HFF-Myc (cell line): ENCODE measurements around the gene HIBCH.

ENCODE experiments used
- DNase-seq: peaks from one replicate; pipeline ENCODE4 v3.0.0-alpha.2; 2011; ENCODE audit warnings: low read depth; ENCODE audit errors: extremely low read depth
- H3K4me3 ChIP-seq: replicated peaks from 2 replicates; pipeline ENCODE4 v1.5.1; 2011; ENCODE audit warnings: low read depth, mild to moderate bottlenecking, control low read depth, low read length
- TF ChIP-seq, protein P1 (sequence below): IDR thresholded peaks from 2 replicates; pipeline ENCODE4 v1.5.1; 2012; ENCODE audit warnings: mild to moderate bottlenecking, low read depth, low read length, control low read depth; ENCODE audit errors: missing control alignments

HIBCH gene

DNA sequence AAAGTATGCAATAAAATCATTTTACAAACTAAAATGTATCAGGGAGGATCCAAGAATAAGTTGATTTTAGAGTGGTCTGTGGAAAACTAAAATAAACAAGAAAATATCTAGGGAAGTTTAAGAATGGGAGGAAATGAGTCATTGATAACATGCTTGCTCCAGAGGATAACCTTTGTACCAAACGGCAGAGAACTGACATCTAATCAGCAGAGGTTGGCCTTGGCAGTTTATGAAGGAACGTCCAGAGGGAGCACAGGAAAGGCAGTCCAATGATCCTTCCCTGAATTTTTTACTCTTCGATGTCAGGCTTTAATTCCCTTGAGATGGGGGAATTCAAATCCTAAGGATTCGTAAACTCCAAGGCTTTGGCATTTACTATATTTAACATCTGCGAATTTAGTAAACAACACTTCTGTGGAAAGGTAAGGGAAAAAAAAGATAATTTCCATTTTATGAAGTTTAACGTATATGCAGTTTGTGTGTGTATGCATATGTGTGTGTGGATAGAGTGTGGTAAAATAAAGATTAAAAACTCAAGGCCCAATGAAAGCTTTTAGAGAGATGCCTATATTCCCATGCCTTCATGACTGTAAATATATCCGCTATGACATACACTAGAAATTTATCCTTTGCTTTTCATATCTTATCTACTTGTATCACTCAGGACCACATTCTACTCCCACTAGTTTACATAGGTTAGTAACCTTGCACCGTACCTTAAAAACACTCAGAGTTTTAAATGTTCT is 15.0 kb upstream of the HIBCH start:
- TF ChIP-seq, protein P1, sequence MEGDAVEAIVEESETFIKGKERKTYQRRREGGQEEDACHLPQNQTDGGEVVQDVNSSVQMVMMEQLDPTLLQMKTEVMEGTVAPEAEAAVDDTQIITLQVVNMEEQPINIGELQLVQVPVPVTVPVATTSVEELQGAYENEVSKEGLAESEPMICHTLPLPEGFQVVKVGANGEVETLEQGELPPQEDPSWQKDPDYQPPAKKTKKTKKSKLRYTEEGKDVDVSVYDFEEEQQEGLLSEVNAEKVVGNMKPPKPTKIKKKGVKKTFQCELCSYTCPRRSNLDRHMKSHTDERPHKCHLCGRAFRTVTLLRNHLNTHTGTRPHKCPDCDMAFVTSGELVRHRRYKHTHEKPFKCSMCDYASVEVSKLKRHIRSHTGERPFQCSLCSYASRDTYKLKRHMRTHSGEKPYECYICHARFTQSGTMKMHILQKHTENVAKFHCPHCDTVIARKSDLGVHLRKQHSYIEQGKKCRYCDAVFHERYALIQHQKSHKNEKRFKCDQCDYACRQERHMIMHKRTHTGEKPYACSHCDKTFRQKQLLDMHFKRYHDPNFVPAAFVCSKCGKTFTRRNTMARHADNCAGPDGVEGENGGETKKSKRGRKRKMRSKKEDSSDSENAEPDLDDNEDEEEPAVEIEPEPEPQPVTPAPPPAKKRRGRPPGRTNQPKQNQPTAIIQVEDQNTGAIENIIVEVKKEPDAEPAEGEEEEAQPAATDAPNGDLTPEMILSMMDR, result no peak
- H3K4me3 ChIP-seq, result no peak overlapping the region
- DNase-seq, result no peak

DNA sequence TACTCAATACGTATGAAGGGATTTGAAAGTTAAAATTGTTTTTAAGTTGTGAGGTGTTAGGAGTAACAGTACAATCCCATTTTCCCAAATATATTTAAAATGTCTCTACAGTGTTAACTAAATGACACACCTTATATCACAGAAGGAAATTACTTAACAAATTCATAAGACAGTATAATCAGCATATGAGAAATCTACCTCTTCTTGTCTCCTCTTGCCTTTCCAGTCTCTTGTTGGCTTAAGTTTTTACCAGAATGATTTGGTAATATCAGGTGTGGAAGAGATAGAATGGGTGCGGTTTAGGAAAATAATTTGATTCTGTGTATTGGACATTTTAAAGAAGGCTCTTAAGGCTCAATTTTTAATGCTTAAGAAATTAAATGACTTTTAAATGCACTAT is 14.3 kb upstream of the HIBCH start:
- no peak for DNase-seq
- TF ChIP-seq, protein P1, result no peak
- no peak overlapping the region for H3K4me3 ChIP-seq

GRCh38 chr2:190333395-190333794 is 13.8 kb upstream of the HIBCH start:
- TF ChIP-seq, protein P1, result no peak
- H3K4me3 ChIP-seq, result no peak overlapping the region
- DNase-seq, result no peak

GRCh38 chr2:190328573-190329147 is 9.0 kb upstream of the HIBCH start:
- no peak for DNase-seq
- no peak overlapping the region for H3K4me3 ChIP-seq
- TF ChIP-seq, protein P1, result no peak

GRCh38 chr2:190327867-190328572 is 8.4 kb upstream of the HIBCH start:
- no peak overlapping the region for H3K4me3 ChIP-seq
- TF ChIP-seq, protein P1, result no peak
- no peak for DNase-seq

DNA sequence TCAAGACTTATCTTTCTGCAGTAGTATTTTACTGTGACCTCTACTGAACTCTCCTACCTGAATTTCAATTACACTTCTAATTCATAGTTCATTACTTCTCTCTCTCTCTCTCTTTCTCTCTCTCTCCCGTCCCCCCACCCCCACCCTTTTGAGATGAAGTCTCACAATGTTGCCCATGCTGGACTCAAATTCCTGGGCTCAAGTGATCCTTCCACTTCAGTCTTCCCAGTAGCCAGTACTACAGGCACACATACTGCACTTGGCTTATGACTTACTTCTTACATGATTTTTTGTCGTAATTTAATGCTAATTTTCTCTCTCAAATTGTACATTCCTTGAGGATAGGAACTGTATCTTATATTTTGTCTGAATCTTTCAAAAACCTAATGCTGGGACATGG is 6.0 kb upstream of the HIBCH start:
- no peak for DNase-seq
- H3K4me3 ChIP-seq, result no peak overlapping the region
- TF ChIP-seq, protein P1, result no peak
